ENCODE data around the gene DEPDC5.
"Not testable (repeated sequence)": the region's sequence is repeated elsewhere in the genome, so short reads cannot be mapped to it uniquely, and the experiment has no call there.

Gene DEPDC5

DNA sequence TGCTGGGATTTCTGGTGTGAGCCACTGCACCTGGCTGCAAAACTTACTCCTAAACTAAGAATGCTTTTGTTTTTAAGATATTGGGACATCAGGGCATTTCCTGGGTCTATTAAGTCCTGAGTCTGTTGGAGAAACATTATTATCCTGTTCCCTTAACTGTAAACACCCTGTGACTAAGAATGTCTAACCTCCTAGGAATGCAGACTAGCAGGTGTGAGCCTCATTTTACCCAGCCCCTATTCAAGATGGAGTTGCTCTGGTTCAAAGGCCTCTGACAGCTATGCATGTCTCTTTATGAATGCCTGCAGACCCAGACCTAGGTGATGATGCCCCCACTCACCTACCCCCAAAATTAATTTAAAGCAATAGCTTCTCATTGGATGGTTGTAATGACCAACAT, 46.2 kb downstream of the DEPDC5 start:
- H3K4me1 Mint-ChIP-seq, result no peaks in the 10 kb centered on the region
- DNase-seq, result no peak
- no peak overlapping the region for H3K27ac Mint-ChIP-seq
- peaks cover 54% of the 10 kb centered on the region for H3K36me3 Mint-ChIP-seq (ENCODE audit: low read depth)
- no peaks in the 10 kb centered on the region for H3K27me3 Mint-ChIP-seq (ENCODE audit: low read depth, poor library complexity)
- H3K4me3 Mint-ChIP-seq, result no peak overlapping the region
- TF ChIP-seq, protein P1, sequence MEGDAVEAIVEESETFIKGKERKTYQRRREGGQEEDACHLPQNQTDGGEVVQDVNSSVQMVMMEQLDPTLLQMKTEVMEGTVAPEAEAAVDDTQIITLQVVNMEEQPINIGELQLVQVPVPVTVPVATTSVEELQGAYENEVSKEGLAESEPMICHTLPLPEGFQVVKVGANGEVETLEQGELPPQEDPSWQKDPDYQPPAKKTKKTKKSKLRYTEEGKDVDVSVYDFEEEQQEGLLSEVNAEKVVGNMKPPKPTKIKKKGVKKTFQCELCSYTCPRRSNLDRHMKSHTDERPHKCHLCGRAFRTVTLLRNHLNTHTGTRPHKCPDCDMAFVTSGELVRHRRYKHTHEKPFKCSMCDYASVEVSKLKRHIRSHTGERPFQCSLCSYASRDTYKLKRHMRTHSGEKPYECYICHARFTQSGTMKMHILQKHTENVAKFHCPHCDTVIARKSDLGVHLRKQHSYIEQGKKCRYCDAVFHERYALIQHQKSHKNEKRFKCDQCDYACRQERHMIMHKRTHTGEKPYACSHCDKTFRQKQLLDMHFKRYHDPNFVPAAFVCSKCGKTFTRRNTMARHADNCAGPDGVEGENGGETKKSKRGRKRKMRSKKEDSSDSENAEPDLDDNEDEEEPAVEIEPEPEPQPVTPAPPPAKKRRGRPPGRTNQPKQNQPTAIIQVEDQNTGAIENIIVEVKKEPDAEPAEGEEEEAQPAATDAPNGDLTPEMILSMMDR (IDR thresholded peaks at IDR 0.05), result no peak
- H3K9me3 Mint-ChIP-seq, result no peaks in the 10 kb centered on the region

DNA sequence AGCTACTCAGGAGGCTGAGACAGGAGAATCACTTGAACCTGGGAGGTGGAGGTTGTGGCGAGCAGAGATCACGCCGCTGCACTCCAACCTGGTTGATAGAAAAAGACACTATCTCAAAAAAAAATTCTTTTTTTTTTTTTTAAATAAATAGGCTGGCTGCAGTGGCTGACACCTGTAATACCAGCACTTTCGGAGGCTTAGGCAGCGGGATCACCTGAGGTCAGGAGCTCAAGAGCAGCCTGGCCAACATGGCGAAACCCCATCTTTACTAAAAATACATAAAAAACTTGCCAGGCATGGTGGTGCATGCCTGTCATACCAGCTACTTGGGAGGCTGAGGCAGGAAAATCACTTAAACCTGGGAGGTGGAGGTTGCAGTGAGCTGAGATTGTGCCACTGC, 47.0 kb downstream of the DEPDC5 start:
- not testable (repeated sequence) for DNase-seq; H3K9me3 Mint-ChIP-seq; H3K27me3 Mint-ChIP-seq (ENCODE audit: low read depth, poor library complexity); H3K4me3 Mint-ChIP-seq; H3K4me1 Mint-ChIP-seq; H3K27ac Mint-ChIP-seq
- peaks cover 60% of the 10 kb centered on the region for H3K36me3 Mint-ChIP-seq (ENCODE audit: low read depth)

DNA sequence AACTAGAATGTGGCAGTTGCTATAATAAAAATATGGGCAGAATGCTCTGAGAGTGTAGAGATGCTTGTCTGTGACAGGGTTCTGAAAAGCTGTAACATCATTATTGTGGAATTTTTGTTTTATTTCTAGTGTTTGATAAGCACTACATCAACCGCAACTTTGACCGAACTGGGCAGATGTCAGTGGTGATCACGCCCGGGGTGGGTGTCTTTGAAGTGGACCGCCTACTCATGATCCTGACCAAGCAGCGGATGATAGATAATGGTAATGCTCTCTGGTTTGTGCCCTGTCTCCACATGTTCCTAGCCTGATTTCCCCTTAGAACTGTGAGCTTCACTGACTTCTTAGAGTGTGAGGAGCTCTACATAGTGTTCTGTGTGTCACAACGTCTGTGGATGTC, 48.8 kb downstream of the DEPDC5 start:
- TF ChIP-seq, protein P1 (IDR thresholded peaks at IDR 0.05), result no peak
- no peak overlapping the region for H3K27ac Mint-ChIP-seq
- no peaks in the 10 kb centered on the region for H3K9me3 Mint-ChIP-seq
- no peak for DNase-seq
- H3K36me3 Mint-ChIP-seq (ENCODE audit: low read depth), result peaks cover 64% of the 10 kb centered on the region
- H3K4me3 Mint-ChIP-seq, result no peak overlapping the region
- no peaks in the 10 kb centered on the region for H3K27me3 Mint-ChIP-seq (ENCODE audit: low read depth, poor library complexity)
- H3K4me1 Mint-ChIP-seq, result no peaks in the 10 kb centered on the region

DNA sequence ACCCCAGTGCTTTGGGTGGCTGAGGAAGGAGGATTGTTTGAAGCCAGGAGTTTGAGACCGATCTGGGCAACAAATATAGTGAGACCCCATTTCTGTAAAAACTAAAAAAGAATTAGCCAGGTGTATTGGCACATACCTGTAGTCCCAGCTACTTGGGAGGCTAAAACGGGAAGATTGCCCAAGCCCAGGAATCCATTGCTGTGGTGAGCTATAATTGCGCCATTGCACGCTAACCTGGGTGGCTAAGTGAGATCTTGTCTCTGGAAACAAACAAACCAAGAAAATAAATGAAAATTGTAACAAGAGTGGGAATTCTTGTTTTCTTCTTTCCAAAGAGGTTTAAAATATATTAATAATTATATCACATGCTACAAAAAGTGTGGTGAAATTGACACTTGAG, 52.9 kb downstream of the DEPDC5 start:
- TF ChIP-seq, protein P1 (IDR thresholded peaks at IDR 0.05), result no peak
- no peak for DNase-seq
- H3K36me3 Mint-ChIP-seq (ENCODE audit: low read depth), result peaks cover 70% of the 10 kb centered on the region

DNA sequence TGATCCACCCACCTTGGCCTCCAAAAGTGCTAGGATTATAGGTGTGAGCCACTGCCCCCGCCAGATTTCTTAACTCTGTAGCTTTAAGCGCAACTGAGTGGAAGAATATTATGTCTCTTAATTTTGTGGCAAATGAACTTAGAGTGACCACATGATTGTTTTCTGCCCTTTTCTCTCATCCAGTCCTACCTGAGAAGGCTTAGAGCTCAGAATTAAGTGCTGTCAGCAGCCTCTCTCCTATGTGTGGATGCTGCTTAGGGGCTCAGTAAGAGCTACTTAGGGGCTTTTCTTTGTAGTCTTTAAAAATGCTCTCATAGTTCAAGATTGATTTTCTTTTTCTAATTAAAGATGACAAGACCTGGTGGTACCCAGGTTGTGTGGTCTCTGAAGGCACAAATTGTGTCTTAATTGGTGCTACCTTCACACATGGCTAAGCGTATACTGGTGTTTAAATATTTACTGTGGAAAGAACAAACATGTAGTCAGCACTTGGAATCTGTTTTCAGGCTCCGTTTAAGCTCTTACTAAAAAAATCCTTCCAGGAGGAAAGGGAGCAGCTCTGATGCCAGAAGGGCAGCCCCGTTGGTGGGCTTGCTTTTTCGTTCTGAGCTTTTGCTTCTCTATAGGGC, 59.3 kb downstream of the DEPDC5 start:
- no peaks in the 10 kb centered on the region for H3K27me3 Mint-ChIP-seq (ENCODE audit: low read depth, poor library complexity)
- TF ChIP-seq, protein P1 (IDR thresholded peaks at IDR 0.05), result no peak
- H3K4me3 Mint-ChIP-seq, result no peak overlapping the region
- H3K4me1 Mint-ChIP-seq, result no peaks in the 10 kb centered on the region
- no peaks in the 10 kb centered on the region for H3K9me3 Mint-ChIP-seq
- H3K36me3 Mint-ChIP-seq (ENCODE audit: low read depth), result peaks cover 69% of the 10 kb centered on the region
- no peak overlapping the region for H3K27ac Mint-ChIP-seq
- DNase-seq, result no peak

More for the DNA sequence above, 52.9 kb downstream of the DEPDC5 start:
- Mint-ChIP-seq H3K4me3 (no peak overlapping the region), H3K27me3 (ENCODE audit: low read depth, poor library complexity) (no peaks in the 10 kb centered on the region), H3K27ac (no peak overlapping the region), H3K9me3 (no peaks in the 10 kb centered on the region), H3K4me1 (no peaks in the 10 kb centered on the region)

DNA sequence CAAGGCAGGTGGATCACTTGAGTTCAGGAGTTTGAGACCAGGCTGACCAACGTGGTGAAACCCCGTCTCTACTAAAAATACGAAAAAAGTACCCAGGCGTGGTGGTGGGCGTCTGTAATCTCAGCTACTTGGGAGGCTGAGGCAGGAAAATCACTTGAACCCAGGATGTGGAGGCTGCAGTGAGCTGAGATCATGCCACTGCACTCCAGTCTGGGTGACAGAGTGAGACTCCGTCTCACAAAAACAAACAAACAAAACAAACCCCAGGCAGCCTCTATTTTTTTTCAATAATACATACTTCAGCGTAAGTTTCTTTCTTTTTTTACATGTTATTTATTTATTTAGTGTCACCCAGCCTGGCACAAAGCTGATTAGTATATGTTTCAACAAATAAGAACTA, 60.1 kb downstream of the DEPDC5 start:
- not testable (repeated sequence) for H3K4me1 Mint-ChIP-seq; H3K4me3 Mint-ChIP-seq; H3K27me3 Mint-ChIP-seq (ENCODE audit: low read depth, poor library complexity); H3K27ac Mint-ChIP-seq; H3K9me3 Mint-ChIP-seq; DNase-seq
- H3K36me3 Mint-ChIP-seq (ENCODE audit: low read depth), result peaks cover 76% of the 10 kb centered on the region

DNA sequence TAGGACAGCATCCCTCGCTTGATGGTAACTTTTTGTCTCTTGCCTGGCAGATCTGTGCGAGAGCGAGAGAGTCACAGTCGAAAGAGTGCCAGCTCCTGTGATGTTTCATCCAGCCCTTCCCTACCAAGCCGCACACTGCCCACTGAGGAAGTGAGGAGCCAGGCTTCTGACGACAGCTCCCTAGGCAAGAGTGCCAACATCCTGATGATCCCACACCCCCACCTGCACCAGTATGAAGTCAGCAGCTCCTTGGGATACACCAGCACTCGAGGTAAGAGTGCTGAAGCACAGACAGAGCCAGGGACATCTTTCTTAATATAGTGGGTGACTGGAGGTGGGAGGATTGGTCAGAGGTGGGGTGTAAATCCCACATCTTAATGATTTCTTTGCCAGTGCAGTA, 61.1 kb downstream of the DEPDC5 start:
- Mint-ChIP-seq H3K9me3 (no peaks in the 10 kb centered on the region), H3K27me3 (ENCODE audit: low read depth, poor library complexity) (no peaks in the 10 kb centered on the region), H3K4me1 (no peaks in the 10 kb centered on the region), H3K27ac (no peak overlapping the region), H3K36me3 (ENCODE audit: low read depth) (peaks cover 76% of the 10 kb centered on the region), H3K4me3 (no peak overlapping the region)
- TF ChIP-seq, protein P1 (IDR thresholded peaks at IDR 0.05), result no peak
- DNase-seq, result no peak

DNA sequence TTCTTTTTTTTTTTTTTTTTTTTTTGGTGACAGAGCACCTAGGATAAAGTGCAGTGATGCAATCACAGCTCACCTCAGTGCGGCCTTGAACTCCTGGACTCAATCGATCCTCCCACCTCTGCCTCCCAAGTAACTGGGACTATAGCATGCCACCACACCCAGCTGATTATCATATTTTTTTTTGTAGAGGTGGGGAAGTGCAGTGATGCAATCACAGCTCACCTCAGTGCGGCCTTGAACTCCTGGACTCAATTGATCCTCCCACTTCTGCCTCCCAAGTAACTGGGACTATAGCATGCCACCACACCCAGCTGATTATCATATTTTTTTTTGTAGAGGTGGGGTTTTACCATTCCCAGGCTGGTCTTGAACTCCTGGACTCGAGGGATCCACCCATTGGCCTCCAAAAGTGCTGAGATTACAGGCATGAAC, 61.6 kb downstream of the DEPDC5 start:
- not testable (repeated sequence) for H3K9me3 Mint-ChIP-seq; H3K4me1 Mint-ChIP-seq; H3K4me3 Mint-ChIP-seq; H3K27me3 Mint-ChIP-seq (ENCODE audit: low read depth, poor library complexity); H3K27ac Mint-ChIP-seq; DNase-seq
- H3K36me3 Mint-ChIP-seq (ENCODE audit: low read depth), result peaks cover 74% of the 10 kb centered on the region
